Natural killer cell treated with Interleukin-12 subunit alpha and Interleukin-12 subunit beta and Interleukin-15 and Interleukin-18, amount 100 ng/mL, for 72 hours (primary cell): Measurements from ENCODE around the gene MT4. TPM values are rescaled to one million over a fixed set of nuclear protein-coding genes. Genes with fewer than 3 reads are reported as not detected.

ENCODE experiments used
- ATAC-seq, 2 donors: fragments of 150-1000 bp; cut with Tn5 transposase in 1 of 2; sonication (Bioruptor Pico), chemical (Tn5 transposase) in 1 of 2; 2 replicates each; pipeline ENCODE4 v1.10.0; 2021
- DNase-seq: peaks from one replicate; pipeline ENCODE4 v3.0.0; 2022; ENCODE audit warnings: low spot score
- H3K27ac Mint-ChIP-seq, 2 donors: 1 replicate in 1 of 2; 2 replicates in 1 of 2; pipeline ENCODE4 v1.8.0; 2022; ENCODE audit warnings: mixed read lengths in 2 of 2, mild to moderate bottlenecking in 1 of 2, moderate library complexity in 1 of 2
- H3K27me3 Mint-ChIP-seq, 2 donors: 1 replicate in 1 of 2; 2 replicates in 1 of 2; pipeline ENCODE4 v1.8.0; 2022; ENCODE audit warnings: mixed read lengths in 2 of 2
- H3K36me3 Mint-ChIP-seq: one replicate; pipeline ENCODE4 v1.8.0; 2022; ENCODE audit warnings: mixed read lengths
- H3K4me1 Mint-ChIP-seq, 2 donors: 1 replicate in 1 of 2; 2 replicates in 1 of 2; pipeline ENCODE4 v1.8.0; 2022; ENCODE audit warnings: low read depth in 2 of 2, mixed read lengths in 2 of 2, mild to moderate bottlenecking in 1 of 2
- H3K4me3 Mint-ChIP-seq: one replicate; pipeline ENCODE4 v1.8.0; 2022; ENCODE audit warnings: mixed read lengths
- H3K9me3 Mint-ChIP-seq: 2 replicates; pipeline ENCODE4 v1.8.0; 2022; ENCODE audit warnings: mixed read lengths
- total RNA-seq, 2 donors: library from RNA; stranded (reverse); gene quantifications; one replicate each; pipeline ENCODE4 v1.2.3, GENCODE V29; 2022

Gene MT4
- not detected for total RNA-seq

- no peaks in the 10 kb centered on the region for H3K9me3 Mint-ChIP-seq
- no peak for DNase-seq
These were observed at the start of gene MT4 for GRCh38 chr16:56564793-56565477. Gene MT4 (plus strand): TSS chr16:56565073. CDS start chr16:56565129, 56 bp downstream.

GRCh38 chr16:56515665-56516064, 49.2 kb upstream of the MT4 start:
- Mint-ChIP-seq H3K27me3 (no peaks in the 10 kb centered on the region), H3K4me3 (no peak overlapping the region), H3K36me3 (peaks cover 1% of the 10 kb centered on the region), H3K4me1 (peaks cover 9 to 20% of the 10 kb centered on the region in 2 donors), H3K9me3 (no peaks in the 10 kb centered on the region), H3K27ac (no peak overlapping the region)
- no peak for ATAC-seq
- DNase-seq = no peak

More at GRCh38 chr16:56564793-56565477, at the start of gene MT4:
- Mint-ChIP-seq H3K27me3 (peaks cover 18 to 33% of the 10 kb centered on the region in 2 donors), H3K27ac (no peak within 1 kb of the TSS), H3K4me3 (no peak within 1 kb of the TSS), H3K36me3 (no peaks in the 10 kb centered on the region), H3K4me1 (no peaks in the 10 kb centered on the region)
- no peak for ATAC-seq

- DNase-seq = no peak
- H3K4me3 Mint-ChIP-seq = no peak overlapping the region
- no peaks in the 10 kb centered on the region for H3K9me3 Mint-ChIP-seq
- no peak for ATAC-seq
- H3K36me3 Mint-ChIP-seq = no peaks in the 10 kb centered on the region
- peaks cover 10 to 22% of the 10 kb centered on the region in 2 donors for H3K4me1 Mint-ChIP-seq
- no peak overlapping the region for H3K27ac Mint-ChIP-seq
- H3K27me3 Mint-ChIP-seq = no peaks in the 10 kb centered on the region
These were observed 47.7 kb upstream of the MT4 start for GRCh38 chr16:56517206-56517605.

DNA sequence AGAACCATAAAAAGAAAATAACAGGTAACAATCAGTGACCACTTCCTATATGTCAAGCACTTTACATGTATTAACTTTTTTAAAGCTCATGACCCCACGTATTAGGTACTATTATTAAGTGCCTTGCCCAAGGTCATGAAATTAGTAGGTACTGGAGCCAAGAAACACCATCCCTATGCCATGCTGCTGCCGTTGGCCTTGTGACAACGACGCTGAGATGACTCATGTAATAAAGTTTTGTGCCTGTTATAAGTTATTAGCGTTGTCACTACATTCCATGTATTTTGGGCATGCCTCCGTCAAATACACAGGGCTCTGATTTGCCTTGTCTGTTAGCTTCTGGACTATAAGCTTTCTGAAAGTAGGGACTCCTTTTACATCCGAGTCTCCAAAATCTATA, 46.4 kb upstream of the MT4 start:
- H3K27me3 Mint-ChIP-seq = no peaks in the 10 kb centered on the region
- no peaks in the 10 kb centered on the region for H3K9me3 Mint-ChIP-seq
- ATAC-seq = no peak
- H3K27ac Mint-ChIP-seq = peak overlapping the region in 1 of 2 donors; percentile 83
- DNase-seq = no peak
- peaks cover 10 to 17% of the 10 kb centered on the region in 2 donors for H3K4me1 Mint-ChIP-seq
- no peaks in the 10 kb centered on the region for H3K36me3 Mint-ChIP-seq
- H3K4me3 Mint-ChIP-seq = peak overlapping the region; percentile 76

DNA sequence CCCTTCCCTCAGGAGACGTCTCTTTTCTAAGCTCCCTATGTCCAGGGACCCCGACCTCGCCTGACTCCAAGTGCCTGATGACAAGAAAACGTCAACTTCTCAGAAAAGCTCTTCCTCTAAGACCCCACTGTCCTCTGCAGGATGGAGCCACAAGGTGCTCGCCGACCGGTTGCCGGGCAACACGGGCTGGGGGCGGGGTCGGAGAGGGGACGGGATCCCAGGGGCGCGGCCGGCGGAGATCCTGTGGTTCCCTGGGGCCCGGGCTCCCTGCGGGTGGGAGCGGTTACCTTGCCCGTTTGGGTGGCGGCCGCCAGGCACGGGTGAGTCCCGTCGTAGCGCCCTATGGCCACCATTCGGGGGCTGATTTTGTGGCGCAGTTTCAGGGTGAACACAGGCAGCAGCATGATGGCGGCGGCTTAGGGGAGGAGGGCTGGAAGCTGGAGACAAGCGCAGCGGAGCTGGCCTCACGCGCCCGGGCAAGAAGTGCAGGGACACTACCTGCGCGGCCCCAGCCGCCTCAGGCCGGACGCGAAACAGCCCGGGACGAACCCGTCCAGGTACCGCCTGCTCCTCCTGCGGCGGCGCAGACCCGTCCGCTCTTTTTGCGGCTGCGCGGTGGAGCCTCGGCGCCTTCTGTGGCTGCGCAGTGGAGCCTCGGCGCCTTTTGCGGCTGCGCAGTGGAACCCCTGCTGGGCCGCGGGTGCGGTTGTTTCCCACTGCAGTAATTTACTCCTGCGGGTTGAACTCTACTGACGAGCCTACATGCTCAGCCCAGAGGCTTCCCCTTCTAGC, 45.2 kb upstream of the MT4 start, which contains the start of gene BBS2:
BBS2 (minus strand) TSS at position 566 of the 792 bp plus-strand sequence; CDS start at position 404, 162 bp downstream.
- DNase-seq (peak; percentile 93), ATAC-seq (peak; percentile 91 to 95)
- peaks cover 8 to 9% of the 10 kb centered on the region in 2 donors for H3K4me1 Mint-ChIP-seq
- no peaks in the 10 kb centered on the region for H3K27me3 Mint-ChIP-seq
- H3K4me3 Mint-ChIP-seq = peak within 1 kb of the TSS; percentile 76
- peak within 1 kb of the TSS; percentile 68 to 83 for H3K27ac Mint-ChIP-seq
- no peaks in the 10 kb centered on the region for H3K36me3 Mint-ChIP-seq
- no peaks in the 10 kb centered on the region for H3K9me3 Mint-ChIP-seq

GRCh38 chr16:56520251-56520577, 44.7 kb upstream of the MT4 start:
- H3K27me3 Mint-ChIP-seq = no peaks in the 10 kb centered on the region
- H3K36me3 Mint-ChIP-seq = no peaks in the 10 kb centered on the region
- no peaks in the 10 kb centered on the region for H3K9me3 Mint-ChIP-seq
- peak overlapping the region; percentile 76 for H3K4me3 Mint-ChIP-seq
- H3K27ac Mint-ChIP-seq = peak overlapping the region; percentile 68 to 83
- H3K4me1 Mint-ChIP-seq = peaks cover 8 to 9% of the 10 kb centered on the region in 2 donors
- no peak for ATAC-seq
- no peak for DNase-seq

DNA sequence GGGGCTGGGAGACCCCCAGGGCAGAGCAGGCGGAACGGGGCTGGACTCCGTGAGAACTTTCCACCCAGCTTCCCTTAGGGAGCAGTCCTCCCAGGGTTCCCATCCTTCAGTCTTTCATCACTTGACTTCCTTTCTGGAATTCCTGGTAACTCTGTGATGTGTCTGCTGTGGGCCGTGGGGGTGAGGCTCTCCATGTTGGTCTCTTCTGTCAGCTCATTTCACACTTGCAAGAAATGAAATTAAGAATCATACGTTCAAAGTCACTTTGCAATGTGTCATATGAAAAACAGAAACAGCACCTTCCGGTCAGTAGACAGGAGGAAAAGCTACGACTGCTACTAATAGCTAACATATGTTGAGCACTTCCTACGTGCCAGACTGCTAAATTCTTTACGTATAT, 39.6 kb upstream of the MT4 start:
- H3K27ac Mint-ChIP-seq = no peak overlapping the region
- DNase-seq = no peak
- H3K36me3 Mint-ChIP-seq = no peaks in the 10 kb centered on the region
- peaks cover 15 to 17% of the 10 kb centered on the region in 2 donors for H3K27me3 Mint-ChIP-seq
- peaks cover 6% of the 10 kb centered on the region in 2 donors for H3K4me1 Mint-ChIP-seq
- no peaks in the 10 kb centered on the region for H3K9me3 Mint-ChIP-seq
- H3K4me3 Mint-ChIP-seq = no peak overlapping the region
- ATAC-seq = no peak

DNA sequence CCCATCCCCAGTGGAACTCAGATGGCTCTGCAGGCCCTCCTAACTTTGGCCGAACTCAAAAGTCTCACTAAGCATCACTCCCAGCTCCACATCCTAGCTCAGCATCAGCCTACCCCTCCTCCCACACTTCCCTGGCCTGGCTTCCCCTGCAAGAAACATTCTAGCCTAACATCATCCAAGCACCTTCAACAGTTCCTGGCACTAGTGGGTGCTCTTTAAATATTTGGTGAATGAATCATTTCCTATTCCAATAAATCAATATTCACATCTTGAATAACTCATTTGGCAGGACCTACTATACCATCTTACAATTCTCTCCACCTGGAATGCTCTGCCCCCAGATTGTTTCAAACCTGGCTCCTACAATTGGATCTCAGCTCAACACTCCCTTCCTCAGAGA, 34.0 kb upstream of the MT4 start:
- no peaks in the 10 kb centered on the region for H3K9me3 Mint-ChIP-seq
- no peak overlapping the region for H3K27ac Mint-ChIP-seq
- H3K4me3 Mint-ChIP-seq = no peak overlapping the region
- H3K27me3 Mint-ChIP-seq = peaks cover 24 to 26% of the 10 kb centered on the region in 2 donors
- no peaks in the 10 kb centered on the region for H3K4me1 Mint-ChIP-seq
- H3K36me3 Mint-ChIP-seq = no peaks in the 10 kb centered on the region
- DNase-seq (no peak), ATAC-seq (no peak)

DNA sequence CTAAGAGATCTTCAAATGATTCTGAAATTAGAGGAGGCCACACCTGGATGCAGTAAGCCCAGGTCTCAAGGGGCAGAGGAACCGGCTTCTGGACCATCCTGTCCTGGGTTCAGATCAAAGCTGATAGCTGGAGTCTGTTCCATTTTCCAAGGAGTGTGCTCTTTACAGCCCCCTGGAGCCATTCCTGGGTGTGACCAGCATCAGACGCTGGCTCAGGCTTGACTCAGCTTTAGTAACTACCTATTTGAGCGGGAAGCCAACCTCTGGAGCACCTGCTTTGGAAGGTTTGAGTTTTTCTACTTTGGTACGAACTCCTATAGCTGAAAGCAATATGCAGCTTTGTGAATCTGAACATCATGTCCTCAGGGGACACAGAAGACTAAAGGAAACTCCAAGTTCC, 32.2 kb upstream of the MT4 start:
- Mint-ChIP-seq H3K27me3 (peaks cover 14 to 23% of the 10 kb centered on the region in 2 donors), H3K9me3 (no peaks in the 10 kb centered on the region), H3K4me3 (no peak overlapping the region), H3K27ac (no peak overlapping the region), H3K36me3 (no peaks in the 10 kb centered on the region), H3K4me1 (no peaks in the 10 kb centered on the region)
- DNase-seq (no peak), ATAC-seq (no peak)

DNA sequence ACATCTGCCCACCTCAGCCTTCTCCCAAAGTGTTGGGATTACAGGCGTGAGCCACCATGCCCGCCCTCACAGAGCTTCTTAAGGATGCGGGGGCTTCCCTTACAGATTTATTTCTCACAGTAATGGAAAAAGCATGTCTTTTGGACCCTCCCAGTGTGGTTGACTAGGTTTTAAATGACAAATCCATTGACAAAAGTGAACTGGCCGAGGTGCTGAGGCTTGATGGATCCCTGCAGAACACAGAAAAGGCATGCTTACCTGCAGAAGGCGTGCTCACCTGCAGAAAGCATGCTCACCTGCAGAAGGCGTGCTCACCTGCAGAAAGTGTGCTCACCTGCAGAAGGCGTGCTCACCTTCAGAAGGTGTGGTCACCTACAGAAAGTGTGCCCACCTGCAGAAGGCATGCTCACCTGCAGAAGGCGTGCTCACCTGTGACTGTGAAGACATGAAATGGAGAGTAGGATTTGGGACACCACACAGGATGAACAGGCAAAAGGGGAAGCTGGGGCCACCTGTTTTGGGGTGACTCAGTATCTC, 30.0 kb upstream of the MT4 start:
- H3K4me1 Mint-ChIP-seq = no peaks in the 10 kb centered on the region
- H3K27ac Mint-ChIP-seq = no peak overlapping the region
- H3K4me3 Mint-ChIP-seq = no peak overlapping the region
- no peaks in the 10 kb centered on the region for H3K9me3 Mint-ChIP-seq
- H3K27me3 Mint-ChIP-seq = peaks cover 10 to 16% of the 10 kb centered on the region in 2 donors
- H3K36me3 Mint-ChIP-seq = no peaks in the 10 kb centered on the region
- DNase-seq (no peak), ATAC-seq (no peak)

- no peak overlapping the region for H3K4me3 Mint-ChIP-seq
- peaks cover 12 to 27% of the 10 kb centered on the region in 2 donors for H3K27me3 Mint-ChIP-seq
- no peak overlapping the region for H3K27ac Mint-ChIP-seq
- H3K4me1 Mint-ChIP-seq = no peaks in the 10 kb centered on the region
- H3K36me3 Mint-ChIP-seq = no peaks in the 10 kb centered on the region
- no peak for DNase-seq
- ATAC-seq = no peak
- H3K9me3 Mint-ChIP-seq = no peaks in the 10 kb centered on the region
These were observed 26.5 kb upstream of the MT4 start for GRCh38 chr16:56538331-56538730.

GRCh38 chr16:56539656-56540055, 25.2 kb upstream of the MT4 start:
- no peaks in the 10 kb centered on the region for H3K9me3 Mint-ChIP-seq
- no peaks in the 10 kb centered on the region for H3K36me3 Mint-ChIP-seq
- DNase-seq = no peak
- no peaks in the 10 kb centered on the region for H3K4me1 Mint-ChIP-seq
- peaks cover 13 to 24% of the 10 kb centered on the region in 2 donors for H3K27me3 Mint-ChIP-seq
- no peak overlapping the region for H3K4me3 Mint-ChIP-seq
- ATAC-seq = no peak
- no peak overlapping the region for H3K27ac Mint-ChIP-seq

DNA sequence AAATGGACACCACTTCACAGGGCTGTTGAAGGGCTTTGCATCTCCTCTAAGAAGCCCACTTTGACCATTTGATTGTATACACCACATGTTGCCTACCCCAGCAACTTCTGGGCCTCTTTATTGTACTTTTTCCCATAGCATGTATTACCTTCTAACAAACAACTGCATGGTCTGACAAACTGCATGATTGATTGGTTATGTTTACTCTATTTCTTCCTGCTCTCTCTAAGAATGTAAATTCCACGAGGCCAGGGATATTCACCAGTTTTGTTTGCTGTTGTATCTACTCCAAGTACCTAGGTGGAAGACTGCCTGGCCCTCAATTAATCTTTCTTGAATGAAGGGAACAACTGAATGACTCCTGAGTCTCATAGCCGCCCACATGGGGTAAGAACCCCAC, 22.8 kb upstream of the MT4 start:
- H3K9me3 Mint-ChIP-seq = no peaks in the 10 kb centered on the region
- ATAC-seq = no peak
- H3K27me3 Mint-ChIP-seq = peaks cover 7 to 17% of the 10 kb centered on the region in 2 donors

More for the DNA sequence above, 22.8 kb upstream of the MT4 start:
- Mint-ChIP-seq H3K36me3 (no peaks in the 10 kb centered on the region), H3K4me3 (no peak overlapping the region), H3K27ac (no peak overlapping the region), H3K4me1 (no peaks in the 10 kb centered on the region)
- no peak for DNase-seq
